Stimulated activated CD8-positive, alpha-beta memory T cell treated with anti-CD3 and anti-CD28 coated beads, Interleukin-15, amount 100 ng/mL, for 4 hours (primary cell): ENCODE results near the gene RASGRP1.

Experiments used
- DNase-seq, 2 donors: peaks; one replicate each; pipeline ENCODE4 v3.0.0-alpha.2; 2020; ENCODE audit warnings: low read depth in 2 of 2

Gene RASGRP1

DNA sequence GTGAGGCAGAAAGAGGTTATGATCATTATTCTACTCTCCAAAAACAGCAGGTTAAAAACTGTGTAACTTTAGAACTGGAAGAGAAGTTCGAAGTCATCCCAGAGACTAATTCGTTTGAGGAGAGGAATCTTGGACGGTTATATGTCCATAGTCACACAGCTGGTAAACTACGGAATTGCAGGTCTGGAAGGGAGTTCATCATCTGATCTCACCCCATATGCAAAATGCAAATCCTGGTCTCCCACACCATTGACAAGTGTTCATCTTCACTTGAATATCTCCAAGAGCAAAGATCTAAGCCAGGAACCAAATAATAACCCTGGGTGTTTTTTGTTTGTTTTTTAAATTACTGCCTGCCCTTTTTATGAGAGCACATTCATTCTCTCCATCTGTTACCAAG, 57.6 kb downstream of the RASGRP1 start:
- no peak for DNase-seq

DNA sequence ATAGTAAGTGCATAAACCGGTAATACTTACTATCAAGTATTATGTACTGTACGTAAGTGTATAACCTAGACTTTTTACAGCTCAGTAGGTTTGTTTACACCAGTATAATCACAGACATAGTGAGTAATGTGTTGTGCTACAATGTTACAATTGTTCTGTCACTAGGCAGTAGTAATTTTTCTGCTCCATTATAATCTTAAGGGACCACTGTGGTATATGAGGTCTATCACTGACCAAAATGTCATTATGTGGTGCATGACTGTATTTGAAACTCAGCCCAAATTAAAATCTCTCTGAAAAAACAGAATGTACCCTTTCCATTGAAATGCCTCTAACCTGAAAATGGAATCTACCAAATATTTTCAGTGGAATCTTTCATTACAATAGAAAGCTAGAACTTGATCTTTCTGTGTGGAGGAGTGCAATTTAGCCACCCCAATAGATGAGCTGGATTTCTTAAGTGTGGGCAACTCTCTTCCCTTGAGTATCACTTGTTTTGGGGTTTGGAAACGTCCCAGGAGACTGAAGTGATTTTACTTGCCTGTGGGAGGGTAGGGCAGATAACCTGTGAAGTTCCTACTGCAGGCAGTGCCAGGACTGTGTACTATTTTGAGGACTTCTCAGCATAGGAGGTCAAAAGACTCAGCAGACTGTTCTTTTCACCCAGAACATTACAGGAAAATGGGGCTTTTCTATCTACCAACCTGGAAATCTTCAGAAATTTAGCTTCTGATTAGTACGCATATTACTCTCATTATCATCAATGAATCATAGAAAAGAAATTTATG, 59.7 kb downstream of the RASGRP1 start:
- DNase-seq: no peak

DNA sequence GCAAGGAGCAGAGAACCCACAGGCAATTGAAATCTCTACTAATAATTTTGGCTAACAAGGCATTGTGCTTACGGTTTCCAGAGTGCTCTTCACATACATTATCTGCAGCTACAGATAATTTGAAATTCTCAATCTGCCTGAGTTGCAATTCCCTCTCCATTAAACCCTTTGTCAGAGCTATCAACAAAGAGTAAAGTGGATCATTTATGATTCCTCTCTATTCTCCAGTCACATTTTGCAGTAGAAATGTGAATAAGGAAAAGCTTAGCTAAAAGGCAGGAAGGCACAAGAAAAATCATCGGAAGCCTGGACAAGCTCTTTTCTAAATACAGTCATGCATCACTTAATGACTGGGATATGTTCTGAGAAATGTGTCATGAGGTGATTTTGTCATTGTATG, 61.1 kb downstream of the RASGRP1 start:
- no peak for DNase-seq

DNA sequence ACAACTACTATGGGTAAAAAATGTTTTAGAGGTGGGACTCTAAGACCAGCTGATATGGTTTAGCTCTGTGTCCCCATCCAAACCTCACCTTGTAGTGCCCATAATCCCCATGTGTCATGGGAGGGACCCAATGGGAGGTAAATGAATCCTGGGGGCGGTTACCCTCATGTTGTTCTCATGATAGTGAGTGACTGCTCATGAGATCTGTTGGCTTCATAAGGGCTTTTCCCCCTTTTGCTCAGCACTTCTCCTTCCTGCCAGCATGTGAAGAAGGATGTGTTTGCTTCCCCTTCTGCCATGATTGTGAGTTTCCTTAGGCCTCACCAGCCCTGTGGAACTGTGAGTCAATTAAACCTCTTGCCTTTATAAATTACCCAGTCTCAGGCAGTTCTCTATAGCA, 65.0 kb downstream of the RASGRP1 start:
- no peak for DNase-seq

DNA sequence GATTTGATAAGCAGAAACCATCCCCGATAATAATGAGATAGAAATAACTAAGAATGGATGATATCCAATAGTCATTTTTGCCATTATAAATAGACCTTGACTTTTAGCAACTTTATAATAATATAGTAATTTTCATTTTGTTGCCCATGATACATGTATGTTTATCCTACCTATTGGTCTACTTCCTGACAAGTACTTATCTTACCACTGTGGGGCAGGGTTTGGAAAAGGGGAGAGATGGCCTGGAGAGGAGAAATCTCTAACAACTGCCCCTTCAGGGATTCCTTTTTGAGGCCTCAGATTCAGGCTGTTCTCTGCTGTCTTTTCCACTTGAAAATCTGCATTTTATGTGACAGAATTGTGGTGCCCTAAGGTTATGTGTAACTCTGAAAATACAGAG, 68.5 kb downstream of the RASGRP1 start:
- DNase-seq: no peak

DNA sequence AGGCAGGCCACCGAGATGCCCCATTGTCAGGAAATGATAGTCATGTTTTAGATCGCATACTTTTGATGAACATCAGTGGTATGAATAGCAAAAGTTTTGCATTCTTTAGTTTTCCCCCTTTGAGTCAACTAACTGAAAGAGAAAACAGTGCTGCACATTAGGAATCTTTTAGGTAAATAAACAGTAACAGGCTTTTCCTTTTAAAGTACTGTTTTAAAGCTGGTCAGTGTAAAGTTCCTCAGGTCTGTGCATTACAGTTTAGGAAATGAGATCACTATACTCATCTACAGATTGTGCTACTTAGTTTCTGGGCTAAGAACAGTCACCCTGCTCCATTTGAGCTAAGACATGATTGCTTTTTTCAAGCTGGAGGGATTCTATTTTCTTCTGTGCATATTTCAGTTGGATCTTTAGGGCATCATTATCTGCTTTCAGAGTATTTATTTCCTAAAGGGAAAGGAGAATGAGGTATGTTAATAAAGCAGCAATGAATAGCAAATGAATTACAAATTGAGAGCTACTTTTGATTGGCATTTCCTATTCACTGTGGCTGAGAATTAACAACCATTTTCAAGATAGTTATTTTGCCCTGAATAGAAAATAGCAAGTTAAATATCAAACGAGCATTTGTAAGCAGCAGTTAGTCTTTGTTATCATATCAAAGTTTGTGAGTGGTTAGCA, 74.2 kb downstream of the RASGRP1 start:
- DNase-seq: no peak

DNA sequence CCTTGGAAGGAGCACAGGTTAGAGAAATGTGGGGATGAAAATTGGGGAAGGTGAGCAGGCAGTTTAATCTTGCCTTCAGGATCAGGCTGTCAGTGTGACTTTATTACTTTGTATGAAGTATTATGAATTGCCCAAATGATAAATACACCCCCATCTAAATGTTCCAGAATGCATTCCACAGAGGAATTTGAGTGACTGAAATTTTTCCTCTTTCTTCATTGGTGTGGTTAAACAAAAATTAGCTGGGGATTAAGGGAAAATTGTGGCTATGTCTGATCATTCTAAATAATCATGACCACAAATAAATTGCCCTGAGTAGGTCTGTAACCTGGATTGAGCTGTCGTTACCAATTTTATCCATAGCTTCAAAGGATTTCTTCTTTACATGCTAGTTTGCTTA, 77.2 kb downstream of the RASGRP1 start:
- no peak for DNase-seq

DNA sequence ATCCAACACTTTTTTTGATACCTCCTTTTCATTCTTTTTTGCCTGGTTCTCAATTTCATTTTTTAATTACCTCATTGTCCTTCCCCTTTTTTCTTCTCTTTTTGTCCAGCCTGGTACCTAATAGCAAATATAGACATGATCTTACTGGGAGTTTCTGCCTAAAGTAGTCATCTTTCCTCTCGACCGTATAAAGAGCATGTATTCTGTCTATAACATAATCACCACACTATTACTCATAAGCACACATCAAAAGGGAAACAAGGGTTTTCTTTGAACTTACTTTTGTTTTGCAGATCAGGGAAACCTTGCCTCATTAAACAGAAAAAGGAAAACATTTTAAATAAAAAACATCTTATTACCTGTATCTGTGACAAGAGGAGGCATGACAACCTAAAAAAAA, 77.7 kb downstream of the RASGRP1 start:
- DNase-seq: no peak

DNA sequence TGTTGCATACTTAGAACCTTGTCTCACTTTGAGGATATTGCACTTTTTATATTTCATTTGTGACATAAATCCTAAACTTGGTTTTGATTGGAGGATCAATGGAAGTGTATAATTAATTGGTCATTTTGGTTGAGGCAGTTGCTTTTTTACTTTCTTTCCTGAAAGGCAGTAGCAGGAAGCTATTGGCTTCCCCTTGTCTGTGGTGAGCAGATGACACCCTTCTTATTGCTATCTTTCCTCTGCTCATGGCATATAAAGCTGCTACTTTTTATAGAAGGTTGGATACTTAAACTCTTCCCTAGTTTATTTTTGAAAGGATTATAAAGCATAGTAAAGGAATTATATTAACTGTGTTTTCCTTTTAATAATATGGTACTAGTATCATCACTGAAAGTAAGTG, 82.0 kb downstream of the RASGRP1 start:
- DNase-seq: no peak

DNA sequence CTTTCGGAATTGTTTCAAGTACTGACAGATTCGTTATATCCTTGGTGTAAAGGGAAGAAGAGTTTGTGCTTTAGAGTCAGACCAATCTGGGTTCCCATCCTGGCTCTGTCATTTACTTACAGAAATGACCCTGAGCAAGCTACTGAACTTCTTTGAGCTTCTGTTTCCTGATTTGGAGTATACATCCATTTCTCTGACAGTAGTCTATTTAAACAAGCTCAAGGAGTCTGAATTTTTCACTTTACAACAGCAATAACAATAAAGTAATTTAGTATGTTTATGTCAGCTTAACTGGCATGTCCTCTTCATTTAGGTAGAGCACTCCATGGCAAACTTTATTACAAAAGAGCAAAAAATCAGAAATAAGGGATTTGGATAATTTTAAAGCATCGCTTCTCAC, 82.9 kb downstream of the RASGRP1 start:
- no peak for DNase-seq

DNA sequence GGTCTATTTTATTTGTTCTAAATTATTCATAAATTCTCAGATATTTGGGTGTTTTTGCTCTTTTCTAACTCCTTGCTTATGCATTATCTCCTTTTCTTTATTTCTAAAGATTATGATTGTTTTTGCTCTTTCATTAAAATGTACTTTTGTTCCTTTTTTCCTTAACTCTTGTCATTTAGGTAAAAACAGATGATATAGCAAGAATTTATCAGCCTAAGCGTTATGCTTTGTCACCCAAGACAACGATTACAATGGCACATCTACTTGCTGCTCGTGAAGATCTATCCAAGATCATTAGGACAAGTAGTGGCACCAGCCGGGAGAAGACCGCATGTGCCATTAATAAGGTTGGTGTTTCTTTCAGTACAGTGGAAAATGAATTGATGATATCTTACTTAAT, 83.5 kb downstream of the RASGRP1 start:
- no peak for DNase-seq

DNA sequence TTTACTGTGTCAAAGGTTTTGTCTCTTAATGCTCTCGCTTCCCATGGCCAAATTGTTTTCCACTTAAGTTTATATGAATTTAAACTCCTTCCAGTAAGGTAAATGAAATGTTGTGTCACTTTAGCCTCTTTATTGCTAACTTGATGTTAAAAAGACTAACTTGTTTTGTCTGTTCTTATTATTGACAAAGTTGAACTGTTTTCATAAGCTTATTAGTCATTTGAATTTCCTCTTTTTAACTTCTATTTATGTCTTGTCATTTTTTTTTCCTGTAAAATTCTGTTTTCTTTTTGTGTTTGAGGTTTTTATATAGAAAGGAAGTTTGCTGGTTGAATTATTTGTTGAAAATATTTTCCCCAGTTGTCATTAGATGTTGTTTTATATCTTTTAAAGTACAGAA, 84.9 kb downstream of the RASGRP1 start:
- DNase-seq: no peak

DNA sequence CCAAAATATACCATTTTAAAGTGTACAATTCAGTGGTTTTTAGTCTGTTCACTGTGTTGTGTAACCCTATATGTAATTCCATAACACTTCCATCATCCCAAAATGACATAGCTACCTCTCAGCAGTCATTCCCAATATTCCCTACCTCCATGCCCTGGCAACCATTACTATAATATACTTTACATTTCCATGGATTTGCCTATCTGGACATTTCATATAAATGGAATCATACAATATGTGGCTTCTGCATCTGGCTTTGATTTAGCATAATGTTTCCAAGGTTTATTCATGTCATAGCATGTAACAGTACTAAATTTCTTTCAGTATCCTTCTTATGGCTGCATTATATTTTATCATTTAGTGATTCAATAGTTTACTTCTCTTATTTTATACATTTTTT, 85.3 kb downstream of the RASGRP1 start:
- no peak for DNase-seq

DNA sequence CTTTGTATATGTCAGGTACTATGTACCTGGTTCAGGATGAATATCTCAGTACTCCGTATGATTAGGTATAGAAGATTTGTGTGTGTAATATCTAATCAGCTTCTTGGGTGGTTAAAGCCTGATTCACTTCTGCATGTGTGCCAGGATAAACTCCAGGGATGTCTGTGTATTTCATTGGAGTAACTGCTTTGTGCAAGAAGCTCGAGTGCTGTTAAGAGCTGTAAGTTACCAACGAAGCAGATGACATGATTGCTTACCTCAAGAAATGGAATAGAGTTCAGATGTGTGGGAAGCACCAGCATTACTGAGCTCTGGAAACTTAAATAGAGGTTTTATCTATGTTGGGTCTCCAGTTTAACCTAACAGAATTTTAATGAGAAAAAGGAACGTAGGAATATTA, 87.0 kb downstream of the RASGRP1 start:
- DNase-seq: no peak

DNA sequence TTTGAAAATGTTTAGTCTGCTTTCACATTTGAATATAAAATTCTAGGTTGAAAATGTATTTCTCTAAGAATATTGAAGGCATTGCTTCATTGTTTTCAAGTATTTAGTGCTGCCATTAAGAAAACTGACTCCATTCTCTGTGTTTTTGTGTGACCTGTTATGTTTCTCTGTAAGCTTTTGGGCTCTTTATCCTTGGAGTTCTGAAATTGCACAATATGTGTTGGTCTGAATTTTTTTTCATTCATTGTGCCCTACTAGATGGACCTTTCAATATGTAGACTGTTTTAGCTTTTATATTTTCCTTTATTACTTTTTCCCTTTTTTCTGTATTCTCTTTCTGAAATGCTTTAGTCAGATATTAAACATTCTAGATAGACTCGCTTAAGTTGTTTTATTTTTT, 88.5 kb downstream of the RASGRP1 start:
- no peak for DNase-seq

DNA sequence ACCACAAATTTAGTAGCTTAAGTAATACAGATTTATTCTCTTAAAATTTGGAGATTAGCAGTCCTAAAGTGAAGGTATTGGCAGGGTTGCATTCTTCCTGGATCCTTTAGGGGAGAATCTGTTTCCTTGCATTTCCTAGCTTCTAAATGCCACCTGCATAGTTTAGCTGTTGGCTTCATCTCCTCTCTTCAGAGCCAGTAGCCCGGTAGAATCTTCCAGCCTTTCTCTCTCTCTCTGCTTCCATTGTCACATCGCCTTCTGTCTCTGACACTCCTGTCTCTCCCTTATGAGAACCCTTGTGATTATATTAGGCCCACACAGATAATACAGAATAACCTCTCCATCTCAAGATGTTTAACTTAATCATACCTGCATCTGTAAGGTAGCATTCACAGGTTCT, 89.3 kb downstream of the RASGRP1 start:
- no peak for DNase-seq

DNA sequence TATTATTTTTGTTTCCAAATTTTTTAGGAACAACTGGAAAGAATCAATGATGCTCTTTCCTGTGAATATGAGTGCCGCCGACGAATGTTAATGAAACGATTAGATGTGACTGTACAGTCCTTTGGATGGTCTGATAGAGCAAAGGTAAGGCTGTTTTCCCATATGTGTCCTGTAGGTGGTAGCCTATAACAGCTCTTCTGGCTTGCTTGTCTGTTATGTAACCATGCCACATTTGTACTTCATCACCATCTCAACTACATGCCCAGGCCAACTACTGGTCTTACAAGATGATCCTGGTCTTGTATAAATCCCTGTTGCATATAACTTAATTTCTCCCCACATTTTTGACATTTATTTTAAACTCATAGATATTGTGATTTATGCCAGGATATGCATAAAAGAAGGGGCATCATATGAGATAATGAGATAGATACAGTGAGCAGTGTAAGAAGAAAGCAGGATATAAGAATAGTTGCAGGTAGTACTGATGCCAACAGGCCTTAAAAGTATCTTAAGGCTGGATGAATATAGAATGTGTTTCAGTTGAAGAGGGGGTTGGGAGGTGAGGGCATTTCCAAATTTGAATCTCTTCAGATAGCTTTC, 90.4 kb downstream of the RASGRP1 start:
- DNase-seq: no peak

DNA sequence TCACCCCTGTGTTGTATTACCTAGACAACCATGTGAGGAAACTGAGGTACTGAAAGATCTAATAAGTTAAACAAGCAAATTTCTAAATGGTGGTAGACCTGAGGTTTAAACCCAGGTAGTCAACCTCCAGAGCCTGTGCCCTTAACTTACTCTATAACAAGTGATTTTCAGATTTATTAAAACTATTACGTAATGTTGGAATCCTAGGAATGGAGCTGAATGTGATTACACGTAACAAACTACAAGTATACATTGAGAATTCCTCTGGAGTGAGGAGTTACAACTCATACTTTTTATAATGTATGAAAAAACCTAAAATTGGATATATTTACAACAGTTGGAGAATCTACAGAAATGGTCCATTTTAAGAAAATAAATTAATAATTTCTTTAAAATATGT, 92.6 kb downstream of the RASGRP1 start:
- DNase-seq: no peak

DNA sequence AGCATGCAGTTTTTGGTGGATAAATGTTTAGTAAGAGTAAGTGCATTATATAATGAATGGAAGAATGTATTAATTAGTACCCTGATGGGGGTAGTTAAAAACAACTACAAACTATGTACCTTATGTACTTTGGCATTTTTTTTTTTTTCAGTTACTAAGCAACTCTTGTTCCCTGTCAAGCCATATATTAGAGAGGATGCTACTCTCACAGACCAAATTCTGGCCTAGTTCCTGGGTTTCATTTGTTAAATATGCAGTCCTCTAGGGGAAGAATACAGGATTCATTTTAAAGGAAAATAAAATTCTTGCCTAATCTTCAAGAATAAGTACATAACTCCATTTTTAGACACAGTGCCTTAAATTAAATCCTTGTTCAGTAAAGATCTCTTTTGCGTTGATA, 93.8 kb downstream of the RASGRP1 start:
- DNase-seq: no peak

DNA sequence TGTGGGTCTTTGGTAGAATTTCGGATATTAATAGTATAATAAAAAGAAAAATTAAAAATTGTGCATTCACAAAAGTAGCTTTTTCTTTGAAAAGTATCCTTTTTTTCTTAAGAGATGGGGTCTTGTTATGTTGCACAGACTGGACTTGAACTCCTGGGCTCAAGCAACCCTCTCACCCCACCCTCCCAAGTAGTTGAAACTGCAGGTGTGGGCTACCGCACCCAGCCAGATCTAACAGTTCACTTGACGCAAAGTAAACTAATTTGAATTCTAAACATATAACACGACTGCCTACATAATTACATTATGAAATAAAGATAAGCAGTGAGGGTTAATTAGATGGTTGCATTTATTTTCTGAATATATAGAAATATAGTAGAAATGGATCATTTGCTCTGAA, 99.9 kb downstream of the RASGRP1 start:
- DNase-seq: no peak

DNA sequence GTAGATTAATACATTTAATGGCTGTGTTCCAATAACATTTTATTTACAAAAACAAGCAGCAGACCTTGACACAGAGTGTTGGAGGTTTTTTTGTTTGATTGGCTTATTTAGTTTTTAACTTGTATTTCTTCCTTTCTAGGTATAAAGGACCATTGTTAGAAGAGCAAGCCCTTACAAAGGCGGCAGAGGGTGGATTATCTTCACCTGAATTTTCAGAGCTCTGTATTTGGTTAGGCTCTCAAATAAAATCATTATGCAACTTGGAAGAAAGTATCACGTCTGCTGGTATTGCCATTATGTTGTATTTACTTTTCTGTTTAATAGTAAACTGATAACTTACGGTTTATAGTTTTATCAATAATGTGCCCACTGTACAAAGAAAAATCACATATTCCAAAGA, 100.7 kb downstream of the RASGRP1 start:
- no peak for DNase-seq

DNA sequence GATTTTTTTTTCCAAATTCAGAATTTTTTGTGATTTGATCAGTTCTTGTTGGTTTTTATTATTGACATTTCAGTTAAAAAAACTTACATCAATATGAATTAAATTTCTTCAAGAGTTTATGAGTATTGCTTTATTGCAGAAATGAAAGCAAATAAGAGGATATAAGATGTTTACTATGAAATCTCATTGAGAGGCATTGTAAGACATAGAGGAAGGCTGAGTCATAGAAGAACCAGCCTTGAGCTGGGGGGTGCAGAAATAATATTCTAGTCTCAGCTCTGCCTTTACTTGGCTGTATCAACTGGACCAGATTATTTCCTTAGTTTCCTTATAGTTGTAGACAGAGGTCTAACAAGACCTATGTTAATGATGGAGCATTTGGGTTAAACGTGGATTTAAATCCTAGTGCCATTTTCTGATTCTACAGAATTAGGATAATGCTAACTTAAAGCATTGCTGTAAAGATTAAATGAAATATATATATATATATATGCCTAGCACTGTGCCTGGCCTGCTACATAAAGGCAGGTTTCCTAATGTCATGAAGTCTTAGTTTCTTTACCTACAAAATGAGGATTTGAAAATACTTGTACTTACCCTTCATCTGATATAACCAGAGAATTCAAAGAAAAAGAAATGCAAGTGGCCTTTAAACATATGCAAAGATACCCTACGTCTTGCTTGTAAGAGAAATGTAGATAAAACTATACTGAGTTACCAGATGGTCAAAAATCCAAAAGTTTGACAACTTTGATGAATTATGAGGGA, 103.4 kb downstream of the RASGRP1 start:
- no peak for DNase-seq

DNA sequence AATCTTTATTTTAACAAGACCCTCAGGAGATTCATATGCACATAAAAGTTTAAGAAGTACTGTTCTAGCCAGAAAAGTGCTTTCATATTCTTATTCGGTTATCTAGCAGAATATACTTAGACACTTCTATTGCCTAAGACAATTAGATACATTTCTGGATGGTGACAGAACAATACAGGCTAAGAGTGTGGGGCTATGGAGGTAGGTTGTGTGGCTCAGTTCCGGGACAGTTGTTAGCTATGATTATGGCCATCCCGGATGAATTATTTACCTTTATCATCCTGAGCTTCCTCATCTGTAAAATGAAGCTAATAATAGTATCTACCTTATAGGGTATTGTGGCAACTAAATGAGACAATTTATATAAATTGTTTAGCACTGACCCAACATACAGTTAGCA, 104.1 kb downstream of the RASGRP1 start:
- DNase-seq: no peak
